ENCODE measurements around the gene TCL1B.

GRCh38 chr14:95698287-95698686, 12.1 kb downstream of the TCL1B start:
- TF ChIP-seq SP1 (IDR thresholded peaks at IDR 0.05) (no peak), SUZ12 (IDR thresholded peaks at IDR 0.05) (no peak), FOXM1 (IDR thresholded peaks at IDR 0.05; ENCODE audit: borderline replicate concordance) (no peak), ARNT (IDR thresholded peaks at IDR 0.05) (no peak), L3MBTL2 (conservative IDR thresholded peaks at IDR 0.05) (no peak), BHLHE40 (IDR thresholded peaks at IDR 0.05; ENCODE audit: borderline replicate concordance) (no peak), LEF1 (IDR thresholded peaks at IDR 0.05; ENCODE audit: borderline replicate concordance) (no peak)
